GM12891 (cell line): ENCODE measurements around the gene DNAI1.

Source experiments
- PAX5 ChIP-seq: IDR thresholded peaks from 2 replicates; pipeline ENCODE4 v1.6.1; 2011; ENCODE audit warnings: low read length, moderate library complexity, mild to moderate bottlenecking; ENCODE audit not compliant: insufficient read depth, severe bottlenecking
- POLR2A ChIP-seq: IDR thresholded peaks from 2 replicates; pipeline ENCODE4 v1.6.1; 2011; ENCODE audit warnings: low read depth, low read length, control low read depth
- POLR2AphosphoS5 ChIP-seq: IDR thresholded peaks from 2 replicates; pipeline ENCODE4 v1.6.1; 2011; ENCODE audit warnings: low read depth, low read length, control low read depth
- POU2F2 ChIP-seq: IDR thresholded peaks from 2 replicates; pipeline ENCODE4 v1.6.1; 2011; ENCODE audit warnings: low read depth, mild to moderate bottlenecking, control low read depth, low read length, moderate library complexity
- SPI1 ChIP-seq: IDR thresholded peaks from 2 replicates; pipeline ENCODE4 v1.6.1; 2011; ENCODE audit warnings: low read depth, low read length, control low read depth
- TAF1 ChIP-seq: IDR thresholded peaks from 2 replicates; pipeline ENCODE4 v1.6.1; 2011; ENCODE audit warnings: low read depth, low read length, control low read depth

GRCh38 chr9:34502471-34502870 is 43.9 kb downstream of the DNAI1 start:
- TF ChIP-seq POLR2A (no peak), POLR2AphosphoS5 (no peak), TAF1 (no peak), SPI1 (no peak), POU2F2 (no peak), PAX5 (no peak)
